ENCODE data around the gene TTC33. TPM values are rescaled to one million over a fixed set of nuclear protein-coding genes. Genes with fewer than 3 reads are reported as not detected.
A peak's percentile ranks its signal among the peaks of the same experiment; 100 is the strongest.

The TTC33 gene
- total RNA-seq, 1 donor from 2014 or later, result 11.7 TPM

GRCh38 chr5:40679913-40680681 is 75.7 kb downstream of the TTC33 start, which contains the start of gene PTGER4:
Gene PTGER4 (plus strand): TSS chr5:40679915. CDS start chr5:40680994, 1,079 bp downstream.
- H3K4me3 Mint-ChIP-seq (ENCODE audit: unreplicated experiment), result peak within 1 kb of the TSS; percentile 90
- DNase-seq, result no peak
- H3K4me1 Mint-ChIP-seq (ENCODE audit: low read depth, unreplicated experiment), result peaks cover 11% of the 10 kb centered on the region
- peaks cover 18% of the 10 kb centered on the region for H3K27me3 Mint-ChIP-seq (ENCODE audit: unreplicated experiment)
- no peak within 1 kb of the TSS for H3K27ac Mint-ChIP-seq (ENCODE audit: unreplicated experiment)
- TF ChIP-seq, protein P1, sequence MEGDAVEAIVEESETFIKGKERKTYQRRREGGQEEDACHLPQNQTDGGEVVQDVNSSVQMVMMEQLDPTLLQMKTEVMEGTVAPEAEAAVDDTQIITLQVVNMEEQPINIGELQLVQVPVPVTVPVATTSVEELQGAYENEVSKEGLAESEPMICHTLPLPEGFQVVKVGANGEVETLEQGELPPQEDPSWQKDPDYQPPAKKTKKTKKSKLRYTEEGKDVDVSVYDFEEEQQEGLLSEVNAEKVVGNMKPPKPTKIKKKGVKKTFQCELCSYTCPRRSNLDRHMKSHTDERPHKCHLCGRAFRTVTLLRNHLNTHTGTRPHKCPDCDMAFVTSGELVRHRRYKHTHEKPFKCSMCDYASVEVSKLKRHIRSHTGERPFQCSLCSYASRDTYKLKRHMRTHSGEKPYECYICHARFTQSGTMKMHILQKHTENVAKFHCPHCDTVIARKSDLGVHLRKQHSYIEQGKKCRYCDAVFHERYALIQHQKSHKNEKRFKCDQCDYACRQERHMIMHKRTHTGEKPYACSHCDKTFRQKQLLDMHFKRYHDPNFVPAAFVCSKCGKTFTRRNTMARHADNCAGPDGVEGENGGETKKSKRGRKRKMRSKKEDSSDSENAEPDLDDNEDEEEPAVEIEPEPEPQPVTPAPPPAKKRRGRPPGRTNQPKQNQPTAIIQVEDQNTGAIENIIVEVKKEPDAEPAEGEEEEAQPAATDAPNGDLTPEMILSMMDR (IDR thresholded peaks at IDR 0.05; ENCODE audit: partially characterized antibody, unreplicated experiment), result no peak
- H3K36me3 Mint-ChIP-seq (ENCODE audit: unreplicated experiment), result peaks cover 5% of the 10 kb centered on the region
- H3K9me3 Mint-ChIP-seq (ENCODE audit: unreplicated experiment), result peaks cover 9% of the 10 kb centered on the region

GRCh38 chr5:40679148-40679912 is 76.4 kb downstream of the TTC33 start:
- H3K4me3 Mint-ChIP-seq (ENCODE audit: unreplicated experiment), result peak overlapping the region; percentile 90
- peaks cover 11% of the 10 kb centered on the region for H3K4me1 Mint-ChIP-seq (ENCODE audit: low read depth, unreplicated experiment)
- TF ChIP-seq, protein P1 (IDR thresholded peaks at IDR 0.05; ENCODE audit: partially characterized antibody, unreplicated experiment), result no peak
- H3K36me3 Mint-ChIP-seq (ENCODE audit: unreplicated experiment), result peaks cover 5% of the 10 kb centered on the region
- H3K27me3 Mint-ChIP-seq (ENCODE audit: unreplicated experiment), result peaks cover 18% of the 10 kb centered on the region
- no peak overlapping the region for H3K27ac Mint-ChIP-seq (ENCODE audit: unreplicated experiment)
- peak; percentile 87 for DNase-seq
- peaks cover 9% of the 10 kb centered on the region for H3K9me3 Mint-ChIP-seq (ENCODE audit: unreplicated experiment)

DNA sequence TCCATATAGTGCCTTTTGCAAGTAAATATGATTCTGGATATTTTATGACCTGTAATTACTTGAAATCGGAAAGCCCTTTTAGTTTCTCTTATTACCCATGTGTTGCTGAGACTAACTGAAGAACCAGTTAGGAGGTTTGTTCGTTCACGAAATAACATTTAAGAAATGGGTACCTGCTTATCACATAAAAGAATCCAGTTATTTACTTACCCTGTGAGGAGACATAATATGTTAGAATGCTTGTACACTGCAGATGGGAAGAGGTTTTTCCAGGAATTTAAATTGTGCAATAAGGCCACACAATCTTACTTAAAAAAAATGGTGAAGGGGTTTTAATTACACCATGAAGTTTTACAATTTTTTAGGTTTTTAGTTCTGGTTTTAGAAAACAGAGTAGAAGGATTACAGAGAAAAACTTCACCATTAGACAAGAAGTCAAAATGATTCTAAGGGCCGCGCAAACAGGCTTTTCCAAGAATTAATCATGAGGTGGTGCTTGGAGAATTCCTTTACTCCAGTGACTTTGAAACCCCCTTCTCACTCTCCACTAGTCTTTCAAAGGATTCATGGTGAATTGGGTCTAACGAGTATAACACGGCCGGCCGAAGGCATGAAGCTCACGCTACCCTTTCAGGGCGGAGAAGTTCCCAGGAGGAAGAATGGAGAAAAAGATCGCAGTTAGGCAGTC is 77.2 kb downstream of the TTC33 start:
- no peak for DNase-seq
- Mint-ChIP-seq H3K27me3 (ENCODE audit: unreplicated experiment) (peaks cover 18% of the 10 kb centered on the region), H3K9me3 (ENCODE audit: unreplicated experiment) (peaks cover 9% of the 10 kb centered on the region), H3K4me1 (ENCODE audit: low read depth, unreplicated experiment) (peaks cover 11% of the 10 kb centered on the region), H3K27ac (ENCODE audit: unreplicated experiment) (no peak overlapping the region), H3K4me3 (ENCODE audit: unreplicated experiment) (peak overlapping the region; percentile 85), H3K36me3 (ENCODE audit: unreplicated experiment) (peaks cover 5% of the 10 kb centered on the region)
- TF ChIP-seq, protein P1 (IDR thresholded peaks at IDR 0.05; ENCODE audit: partially characterized antibody, unreplicated experiment), result no peak

DNA sequence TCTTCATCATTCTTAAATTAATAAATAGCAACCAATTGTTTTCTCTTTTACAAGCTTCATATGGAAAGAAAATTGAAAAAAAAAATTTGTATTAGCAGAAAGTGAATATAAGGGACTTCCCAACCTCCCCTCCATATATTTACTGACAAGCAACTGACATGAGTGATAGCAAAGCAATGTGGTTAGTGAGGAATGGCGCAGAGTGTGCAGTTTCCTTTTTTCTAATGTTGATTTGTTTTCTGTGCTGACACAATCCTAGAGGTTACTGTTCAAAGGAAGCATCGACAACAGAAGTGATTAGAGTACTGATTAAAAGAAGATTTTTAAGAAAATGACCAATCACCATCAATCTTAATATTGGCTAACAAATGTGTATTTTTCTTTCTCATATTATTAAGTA is 77.7 kb downstream of the TTC33 start:
- H3K27me3 Mint-ChIP-seq (ENCODE audit: unreplicated experiment), result peaks cover 18% of the 10 kb centered on the region
- TF ChIP-seq, protein P1 (IDR thresholded peaks at IDR 0.05; ENCODE audit: partially characterized antibody, unreplicated experiment), result no peak
- no peak overlapping the region for H3K4me3 Mint-ChIP-seq (ENCODE audit: unreplicated experiment)
- H3K9me3 Mint-ChIP-seq (ENCODE audit: unreplicated experiment), result peaks cover 9% of the 10 kb centered on the region
- no peak overlapping the region for H3K27ac Mint-ChIP-seq (ENCODE audit: unreplicated experiment)
- H3K4me1 Mint-ChIP-seq (ENCODE audit: low read depth, unreplicated experiment), result peaks cover 11% of the 10 kb centered on the region
- no peak for DNase-seq
- peaks cover 5% of the 10 kb centered on the region for H3K36me3 Mint-ChIP-seq (ENCODE audit: unreplicated experiment)

Measured in glutamatergic neuron (in vitro differentiated cells).